ENCODE data around the gene TMEM131. TPM values are rescaled to one million over a fixed set of nuclear protein-coding genes. Genes with fewer than 3 reads are reported as not detected.

The TMEM131 gene
- total RNA-seq, 2 donors from 2014 or later: 39.0 to 43.0 TPM

GRCh38 chr2:97983134-97983533, 12.6 kb downstream of the TMEM131 start:
- Mint-ChIP-seq H3K27ac (no peak overlapping the region), H3K4me3 (no peak overlapping the region), H3K27me3 (ENCODE audit: insufficient read depth) (no peaks in the 10 kb centered on the region), H3K36me3 (ENCODE audit: low read depth) (peaks cover 31% of the 10 kb centered on the region), H3K4me1 (peaks cover 5% of the 10 kb centered on the region), H3K9me3 (peaks cover 27% of the 10 kb centered on the region)
- H3K27ac ChIP-seq (ENCODE audit: low read depth, low read length): no peak overlapping the region
- H3K27me3 ChIP-seq (ENCODE audit: control insufficient read depth, insufficient read depth, low read length, poor library complexity, severe bottlenecking): no peaks in the 10 kb centered on the region
- H3K4me3 ChIP-seq (ENCODE audit: low read length): no peak overlapping the region
- 78 to 91% methylated on average over 5 to 6 of the region's 6 CpGs for WGBS, 2 experiments (ENCODE audit: insufficient coverage in 1 of 2, insufficient read length in 1 of 2)
- TF ChIP-seq CTCF (conservative IDR thresholded peaks at IDR 0.05): no peak
- H3K9ac ChIP-seq (ENCODE audit: extremely low read depth, low read length, poor library complexity, severe bottlenecking): no peak overlapping the region
- H3K36me3 ChIP-seq (ENCODE audit: control insufficient read depth, insufficient read depth, low read length): peaks cover 50% of the 10 kb centered on the region
- no peaks in the 10 kb centered on the region for H3K4me1 ChIP-seq (ENCODE audit: control insufficient read depth, insufficient read depth, low read length)
- H3K9me3 ChIP-seq (ENCODE audit: control insufficient read depth, low read length): peaks cover 34% of the 10 kb centered on the region
- DNase-seq: no peak

GRCh38 chr2:97982621-97983020, 13.1 kb downstream of the TMEM131 start:
- Mint-ChIP-seq H3K4me3 (no peak overlapping the region), H3K36me3 (ENCODE audit: low read depth) (peaks cover 26% of the 10 kb centered on the region), H3K27me3 (ENCODE audit: insufficient read depth) (no peaks in the 10 kb centered on the region), H3K9me3 (peaks cover 23% of the 10 kb centered on the region), H3K4me1 (peaks cover 5% of the 10 kb centered on the region), H3K27ac (no peak overlapping the region)
- Histone ChIP-seq H3K36me3 (ENCODE audit: control insufficient read depth, insufficient read depth, low read length) (peaks cover 47% of the 10 kb centered on the region), H3K4me3 (ENCODE audit: low read length) (no peak overlapping the region), H3K4me1 (ENCODE audit: control insufficient read depth, insufficient read depth, low read length) (no peaks in the 10 kb centered on the region), H3K27me3 (ENCODE audit: control insufficient read depth, insufficient read depth, low read length, poor library complexity, severe bottlenecking) (no peaks in the 10 kb centered on the region), H3K27ac (ENCODE audit: low read depth, low read length) (no peak overlapping the region), H3K9me3 (ENCODE audit: control insufficient read depth, low read length) (peaks cover 29% of the 10 kb centered on the region), H3K9ac (ENCODE audit: extremely low read depth, low read length, poor library complexity, severe bottlenecking) (no peak overlapping the region)
- no peak for TF ChIP-seq CTCF (conservative IDR thresholded peaks at IDR 0.05)
- DNase-seq: no peak

- no peak overlapping the region for H3K9ac ChIP-seq (ENCODE audit: extremely low read depth, low read length, poor library complexity, severe bottlenecking)
- no peak for TF ChIP-seq CTCF (conservative IDR thresholded peaks at IDR 0.05)
- H3K27ac Mint-ChIP-seq: no peak overlapping the region
- H3K4me1 ChIP-seq (ENCODE audit: control insufficient read depth, insufficient read depth, low read length): no peaks in the 10 kb centered on the region
- DNase-seq: no peak
- H3K4me3 Mint-ChIP-seq: no peak overlapping the region
- peaks cover 20% of the 10 kb centered on the region for H3K9me3 Mint-ChIP-seq
- H3K36me3 ChIP-seq (ENCODE audit: control insufficient read depth, insufficient read depth, low read length): peaks cover 47% of the 10 kb centered on the region
- H3K27me3 ChIP-seq (ENCODE audit: control insufficient read depth, insufficient read depth, low read length, poor library complexity, severe bottlenecking): no peaks in the 10 kb centered on the region
- peaks cover 28% of the 10 kb centered on the region for H3K36me3 Mint-ChIP-seq (ENCODE audit: low read depth)
- 59 to 75% methylated on average over 2 of the region's 5 CpGs for WGBS, 2 experiments (ENCODE audit: insufficient coverage in 1 of 2, insufficient read length in 1 of 2)
- no peak overlapping the region for H3K4me3 ChIP-seq (ENCODE audit: low read length)
- peaks cover 30% of the 10 kb centered on the region for H3K9me3 ChIP-seq (ENCODE audit: control insufficient read depth, low read length)
- no peaks in the 10 kb centered on the region for H3K27me3 Mint-ChIP-seq (ENCODE audit: insufficient read depth)
- H3K4me1 Mint-ChIP-seq: peaks cover 5% of the 10 kb centered on the region
- H3K27ac ChIP-seq (ENCODE audit: low read depth, low read length): no peak overlapping the region
Measured at GRCh38 chr2:97981961-97982360, 13.8 kb downstream of the TMEM131 start.

All from endodermal cell (in vitro differentiated cells).